Pancreas (tissue), 10 donors: Measurements from ENCODE around the gene DOCK10. TPM values are rescaled to one million over a fixed set of nuclear protein-coding genes. Genes with fewer than 3 reads are reported as not detected.

ENCODE experiments used
- ATAC-seq, 4 donors: fragments of 200-7000 bp; cut with Tn5 transposase; one replicate each; pipeline versions ENCODE4 v1.8.0 to v1.9.1; 2020; ENCODE audit warnings: mild to moderate bottlenecking in 4 of 4, moderate library complexity in 4 of 4
- DNase-seq, 6 donors: peaks; one replicate each; pipeline ENCODE4 v3.0.0-alpha.2; 2020
- FAIRE-seq: peaks from 2 replicates; lab custom pipeline; 2012; peaks lifted over from hg19 to GRCh38; lab: Jason Lieb, UNC
- H3K27ac ChIP-seq, 4 donors: fragments of 200-600 bp; sonication (generic); 1 replicate in 3 of 4; 2 replicates in 1 of 4; pipeline versions ENCODE4 v1.5.0 to v1.8.0; 2020
- H3K27me3 ChIP-seq, 4 donors: fragments of 200-600 bp; one replicate each; pipeline ENCODE4 v1.8.0; 2021
- H3K36me3 ChIP-seq, 3 donors: fragments of 200-600 bp; sonication (generic) in 1 of 3; one replicate each; pipeline versions ENCODE4 v1.5.0 to v1.8.0; 2020 to 2021
- H3K4me1 ChIP-seq, 3 donors: fragments of 200-600 bp; one replicate each; pipeline ENCODE4 v1.8.0; 2021
- H3K4me3 ChIP-seq, 4 donors: fragments of 200-600 bp; sonication (generic) in 2 of 4; one replicate each; pipeline versions ENCODE4 v1.5.0 to v1.8.0; 2020 to 2021
- H3K9me3 ChIP-seq, 4 donors: fragments of 200-600 bp; one replicate each; pipeline ENCODE4 v1.8.0; 2021
- CTCF ChIP-seq, 4 donors: fragments of 200-600 bp; sonication (generic) in 3 of 4; IDR thresholded peaks; one replicate each; pipeline versions ENCODE4 v1.5.0 to v1.8.0; 2021; ENCODE audit warnings: antibody characterized with exemption in 4 of 4
- WGBS, 2 donors: extraction: QIAGEN DNeasy Blood & Tissue Kit; methylation state at CpG; one replicate each; pipeline ENCODE4 v1.1.7; 2013; 5-methylcytosine and 5-hydroxymethylcytosine counted together
- intact Hi-C, 3 donors: fragments of 100-400 bp; cut with DNase I; formaldehyde crosslinking; loops; one replicate each; pipeline versions ENCODE4 v1.11.1 to v1.14.2; 2022
- polyA plus RNA-seq, 2 donors: library from polyadenylated mRNA; stranded (reverse); fragments of 200-250 nt; gene quantifications; one replicate each; pipeline ENCODE4 v1.2.3, GENCODE V29; 2013
- total RNA-seq, 6 donors: library from RNA; stranded (reverse); fragmentation: NEBNext Ultra II Directional in 4 of 6; extraction: Animal tissue kit (Norgen Biotek cat#: 25700) in 4 of 6; gene quantifications; one replicate each; pipeline versions ENCODE4 v1.2.1 to v1.2.4, GENCODE V29; 2021 to 2023
- donor health status: healthy with polysubstance abuse.
- donor health status: DM: no; HTN: no; CAD: no; lungs with moderate emphysema.
- donor health status: DM: no; HTN: no; CAD: no.
- donor health status: control.
- donor health status: control.
- donor health status: Bipolar disorder and iron deficiency.
- donor health status: DM: yes; HTN: yes; CAD: no.
- donor health status: DM: no; HTN: no; CAD: no.
- donor health status: DM: no; HTN: no; CAD: no.
- donor health status: DM: yes; HTN: yes; CAD: no.

Gene DOCK10
- total and polyA plus RNA-seq, 8 donors, result 0.95 to 16.3 (median 2.7) TPM

- Histone ChIP-seq H3K27me3 (no peaks in the 10 kb centered on the region), H3K4me1 (peaks cover 0 to 5% (median 0%) of the 10 kb centered on the region in 3 donors), H3K9me3 (no peaks in the 10 kb centered on the region), H3K27ac (no peak overlapping the region), H3K36me3 (no peaks in the 10 kb centered on the region), H3K4me3 (no peak overlapping the region)
- FAIRE-seq, result no peak
- no peak for ATAC-seq
- DNase-seq, result no peak
- no peak for TF ChIP-seq CTCF (IDR thresholded peaks at IDR 0.05)
- intact Hi-C loops, result no loop called here
- 80 to 86% methylated on average over 6 of the region's 6 CpGs for WGBS, 2 donors
Observed at GRCh38 chr2:224883172-224883516, 159.1 kb downstream of the DOCK10 start.

GRCh38 chr2:224882291-224883171 is 159.7 kb downstream of the DOCK10 start:
- intact Hi-C loops, result no loop called here
- 60 to 62% methylated on average over 4 of the region's 4 CpGs for WGBS, 2 donors
- Histone ChIP-seq H3K36me3 (no peaks in the 10 kb centered on the region), H3K27me3 (no peaks in the 10 kb centered on the region), H3K27ac (no peak overlapping the region), H3K9me3 (no peaks in the 10 kb centered on the region), H3K4me1 (peaks cover 0 to 5% (median 0%) of the 10 kb centered on the region in 3 donors), H3K4me3 (no peak overlapping the region)
- no peak for FAIRE-seq
- DNase-seq, result no peak
- ATAC-seq, result peak in 2 of 4 donors; percentile 29 to 78
- TF ChIP-seq CTCF (IDR thresholded peaks at IDR 0.05), result no peak

- intact Hi-C loops, result no loop called here
- no peaks in the 10 kb centered on the region for H3K9me3 ChIP-seq
- FAIRE-seq (no peak), DNase-seq (no peak), ATAC-seq (no peak)
- H3K4me1 ChIP-seq, result peaks cover 0 to 5% (median 0%) of the 10 kb centered on the region in 3 donors
- 35 to 48% methylated on average over 1 of the region's 1 CpG for WGBS, 2 donors
- no peak for TF ChIP-seq CTCF (IDR thresholded peaks at IDR 0.05)
- no peaks in the 10 kb centered on the region for H3K27me3 ChIP-seq
- H3K27ac ChIP-seq, result no peak overlapping the region
- H3K4me3 ChIP-seq, result no peak overlapping the region
- no peaks in the 10 kb centered on the region for H3K36me3 ChIP-seq
Observed at GRCh38 chr2:224881846-224882245, 160.4 kb downstream of the DOCK10 start.

GRCh38 chr2:224876522-224876921 is 165.7 kb downstream of the DOCK10 start:
- no peak for ATAC-seq
- Histone ChIP-seq H3K36me3 (no peaks in the 10 kb centered on the region), H3K9me3 (no peaks in the 10 kb centered on the region), H3K4me3 (no peak overlapping the region), H3K27ac (no peak overlapping the region), H3K4me1 (no peaks in the 10 kb centered on the region), H3K27me3 (no peaks in the 10 kb centered on the region)
- 63 to 66% methylated on average over 6 of the region's 6 CpGs for WGBS, 2 donors
- no peak for TF ChIP-seq CTCF (IDR thresholded peaks at IDR 0.05)
- intact Hi-C loops, result no loop called here
- DNase-seq, result no peak
- no peak for FAIRE-seq

GRCh38 chr2:224875841-224876240 is 166.4 kb downstream of the DOCK10 start:
- no peak overlapping the region for H3K27ac ChIP-seq
- no peaks in the 10 kb centered on the region for H3K4me1 ChIP-seq
- DNase-seq (no peak), FAIRE-seq (no peak), ATAC-seq (no peak)
- no peaks in the 10 kb centered on the region for H3K27me3 ChIP-seq
- intact Hi-C loops, result no loop called here
- no peaks in the 10 kb centered on the region for H3K36me3 ChIP-seq
- no peak for TF ChIP-seq CTCF (IDR thresholded peaks at IDR 0.05)
- WGBS, 2 donors, result 62% methylated on average over 2 of the region's 2 CpGs
- no peaks in the 10 kb centered on the region for H3K9me3 ChIP-seq
- H3K4me3 ChIP-seq, result no peak overlapping the region
